OCI-LY7 (cell line): Measurements from ENCODE around the gene TRIP10. TPM values are rescaled to one million over a fixed set of nuclear protein-coding genes. Genes with fewer than 3 reads are reported as not detected.

Experiments used
- BruUV-seq: library from RNA; stranded (reverse); fragments of 400-500 nt; replicated peaks from 2 replicates; lab custom pipeline; 2021; lab: Mats Ljungman, UMichigan
- CTCF ChIA-PET: fragments of 300-600 bp; sonication (Branson Sonifier 250); formaldehyde crosslinking; loops from one replicate; lab custom pipeline; 2022; ENCODE audit warnings: antibody characterized with exemption; ENCODE audit not compliant: unreplicated experiment; lab: Charles Lee
- POLR2A ChIA-PET: fragments of 300-600 bp; sonication (Branson Sonifier 250); formaldehyde crosslinking; loops from one replicate; lab custom pipeline; 2022; ENCODE audit warnings: antibody characterized with exemption; lab: Charles Lee
- DNase-seq: peaks from one replicate; pipeline ENCODE4 v3.0.0-alpha.2; 2015; ENCODE audit warnings: low spot score
- H2AFZ ChIP-seq: fragments of 200-600 bp; sonication (generic), shearing (Covaris generic); 2 replicates; pipeline ENCODE4 v1.6.1; 2014; ENCODE audit warnings: mild to moderate bottlenecking, antibody characterized with exemption, low read length, moderate library complexity
- H3K27ac ChIP-seq: fragments of 200-600 bp; sonication (generic); 2 replicates; pipeline ENCODE4 v1.5.1; 2014; ENCODE audit warnings: mixed run types, low read depth, mild to moderate bottlenecking, moderate library complexity, low read length, inconsistent platforms; ENCODE audit not compliant: poor library complexity, severe bottlenecking
- H3K36me3 ChIP-seq: fragments of 200-600 bp; sonication (generic); 2 replicates; pipeline ENCODE4 v1.6.1; 2014; ENCODE audit warnings: mild to moderate bottlenecking, antibody characterized with exemption, low read length, moderate library complexity, mixed read lengths; ENCODE audit not compliant: insufficient read depth
- H3K4me1 ChIP-seq: fragments of 200-600 bp; sonication (generic); 2 replicates; pipeline ENCODE4 v1.5.1; 2014; ENCODE audit warnings: mild to moderate bottlenecking, low read length; ENCODE audit not compliant: insufficient read depth, poor library complexity, severe bottlenecking
- H3K4me2 ChIP-seq: fragments of 200-600 bp; sonication (generic); 2 replicates; pipeline ENCODE4 v1.6.1; 2014; ENCODE audit warnings: mild to moderate bottlenecking, low read length
- H3K4me3 ChIP-seq: fragments of 200-600 bp; sonication (generic); 2 replicates; pipeline ENCODE4 v1.5.1; 2014; ENCODE audit warnings: mild to moderate bottlenecking, low read depth, low read length; ENCODE audit not compliant: poor library complexity, severe bottlenecking
- H3K79me2 ChIP-seq: fragments of 200-600 bp; sonication (generic); 2 replicates; pipeline ENCODE4 v1.6.1; 2016; ENCODE audit warnings: low read depth, mild to moderate bottlenecking, low read length, moderate library complexity, mixed read lengths; ENCODE audit not compliant: insufficient read depth
- H3K9me2 ChIP-seq: fragments of 200-600 bp; sonication (generic); 2 replicates; pipeline ENCODE4 v1.6.1; 2016; ENCODE audit warnings: mild to moderate bottlenecking, low read length, mixed read lengths; ENCODE audit not compliant: insufficient read depth
- H3K9me3 ChIP-seq: fragments of 200-600 bp; sonication (generic); 2 replicates; pipeline ENCODE4 v1.6.1; 2014; ENCODE audit warnings: mild to moderate bottlenecking, mixed run types, low read length, mixed read lengths
- H4K20me1 ChIP-seq: fragments of 200-600 bp; sonication (generic); 2 replicates; pipeline ENCODE4 v1.6.1; 2014; ENCODE audit warnings: mild to moderate bottlenecking, antibody characterized with exemption, low read length, moderate library complexity, mixed read lengths; ENCODE audit not compliant: insufficient read depth
- EZH2phosphoT487 ChIP-seq: fragments of 200-600 bp; sonication (generic); IDR thresholded peaks from 2 replicates; pipeline ENCODE4 v1.6.1; 2018; ENCODE audit warnings: low read depth, borderline replicate concordance, mild to moderate bottlenecking, mixed run types, antibody characterized with exemption, low read length, moderate library complexity, mixed read lengths
- intact Hi-C: fragments of 100-400 bp; cut with micrococcal nuclease; formaldehyde crosslinking; loops from one replicate; pipeline ENCODE4 v1.10.0; 2022; ENCODE audit not compliant: unreplicated experiment
- total RNA-seq, 2 experiments: library from RNA; depleted of rRNA in 1 of 2; stranded (reverse); fragments of >200 nt in 1 of 2; shearing (Covaris generic) in 1 of 2; gene quantifications; 2 replicates each; pipeline ENCODE4 v1.2.3, GENCODE V29; 2014 to 2022
- TF ChIP-seq, protein P1 (sequence below): fragments of 200-600 bp; sonication (generic); conservative IDR thresholded peaks from 2 replicates; pipeline ENCODE4 v1.5.1; 2014; ENCODE audit warnings: mild to moderate bottlenecking, antibody characterized with exemption, low read length, moderate library complexity, mixed read lengths

Gene TRIP10
- total RNA-seq, 2 experiments from 2014 or later = 16.1 to 19.9 TPM

DNA sequence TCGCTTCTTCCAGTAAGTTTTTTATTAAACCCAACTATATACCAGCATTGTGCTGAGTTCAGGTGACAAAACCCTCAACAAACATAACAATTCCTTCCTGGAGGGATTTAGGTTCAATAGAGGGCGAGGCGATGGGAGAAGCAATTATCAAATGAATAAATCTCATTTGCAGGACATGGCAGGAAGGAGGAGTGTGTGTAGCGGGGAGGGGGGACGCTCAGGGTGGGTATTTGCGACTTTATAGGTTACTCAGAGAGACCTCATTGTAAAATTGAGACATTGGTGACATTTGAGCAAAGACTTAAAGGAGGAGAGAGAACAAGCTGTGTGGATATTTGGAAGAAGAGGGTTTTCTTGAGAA is 22.9 kb upstream of the TRIP10 start:
- no peak overlapping the region for H3K4me2 ChIP-seq
- intact Hi-C loops = no loop called here
- no peak for TF ChIP-seq EZH2phosphoT487
- TF ChIP-seq, protein P1, sequence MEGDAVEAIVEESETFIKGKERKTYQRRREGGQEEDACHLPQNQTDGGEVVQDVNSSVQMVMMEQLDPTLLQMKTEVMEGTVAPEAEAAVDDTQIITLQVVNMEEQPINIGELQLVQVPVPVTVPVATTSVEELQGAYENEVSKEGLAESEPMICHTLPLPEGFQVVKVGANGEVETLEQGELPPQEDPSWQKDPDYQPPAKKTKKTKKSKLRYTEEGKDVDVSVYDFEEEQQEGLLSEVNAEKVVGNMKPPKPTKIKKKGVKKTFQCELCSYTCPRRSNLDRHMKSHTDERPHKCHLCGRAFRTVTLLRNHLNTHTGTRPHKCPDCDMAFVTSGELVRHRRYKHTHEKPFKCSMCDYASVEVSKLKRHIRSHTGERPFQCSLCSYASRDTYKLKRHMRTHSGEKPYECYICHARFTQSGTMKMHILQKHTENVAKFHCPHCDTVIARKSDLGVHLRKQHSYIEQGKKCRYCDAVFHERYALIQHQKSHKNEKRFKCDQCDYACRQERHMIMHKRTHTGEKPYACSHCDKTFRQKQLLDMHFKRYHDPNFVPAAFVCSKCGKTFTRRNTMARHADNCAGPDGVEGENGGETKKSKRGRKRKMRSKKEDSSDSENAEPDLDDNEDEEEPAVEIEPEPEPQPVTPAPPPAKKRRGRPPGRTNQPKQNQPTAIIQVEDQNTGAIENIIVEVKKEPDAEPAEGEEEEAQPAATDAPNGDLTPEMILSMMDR = no peak
- peaks cover 25% of the 10 kb centered on the region for H3K4me1 ChIP-seq
- no peaks in the 10 kb centered on the region for H4K20me1 ChIP-seq
- CTCF ChIA-PET = interaction anchor here (0.7 kb wide), 1 partner anchor 30 kb away, joined by 4 read pairs; no protein-coding TSS in a partner anchor
- no peaks in the 10 kb centered on the region for H3K79me2 ChIP-seq
- no peaks in the 10 kb centered on the region for H3K36me3 ChIP-seq
- no peak overlapping the region for H3K27ac ChIP-seq
- POLR2A ChIA-PET = interaction anchor here (0.6 kb wide), 1 partner anchor 517 kb away, joined by 3 read pairs; no protein-coding TSS in a partner anchor
- no peaks in the 10 kb centered on the region for H3K9me3 ChIP-seq
- H3K4me3 ChIP-seq = no peak overlapping the region
- DNase-seq = no peak
- H2AFZ ChIP-seq = no peak overlapping the region
- no peaks in the 10 kb centered on the region for H3K9me2 ChIP-seq
- no TSS peak for BruUV-seq

- intact Hi-C loops = no loop called here
- no peak for DNase-seq
- no peaks in the 10 kb centered on the region for H3K36me3 ChIP-seq
- H3K9me2 ChIP-seq = no peaks in the 10 kb centered on the region
- ChIA-PET POLR2A (interaction anchor here (0.6 kb wide), 1 partner anchor 517 kb away, joined by 3 read pairs; no protein-coding TSS in a partner anchor), CTCF (interaction anchor here (0.7 kb wide), 1 partner anchor 31 kb away, joined by 4 read pairs; no protein-coding TSS in a partner anchor)
- H3K4me3 ChIP-seq = no peak overlapping the region
- no peaks in the 10 kb centered on the region for H3K9me3 ChIP-seq
- no peaks in the 10 kb centered on the region for H3K79me2 ChIP-seq
- no peaks in the 10 kb centered on the region for H4K20me1 ChIP-seq
- no peak overlapping the region for H2AFZ ChIP-seq
- no peak overlapping the region for H3K4me2 ChIP-seq
- no peak overlapping the region for H3K27ac ChIP-seq
- no TSS peak for BruUV-seq
- peaks cover 30% of the 10 kb centered on the region for H3K4me1 ChIP-seq
- TF ChIP-seq, protein P1 = peak; percentile 73
- no peak for TF ChIP-seq EZH2phosphoT487
Measured at GRCh38 chr19:6717036-6717435, 22.4 kb upstream of the TRIP10 start.

- DNase-seq = no peak
- ChIA-PET POLR2A (no interaction called here), CTCF (no interaction called here)
- H4K20me1 ChIP-seq = no peaks in the 10 kb centered on the region
- H3K36me3 ChIP-seq = no peaks in the 10 kb centered on the region
- H3K9me3 ChIP-seq = no peaks in the 10 kb centered on the region
- H3K27ac ChIP-seq = no peak overlapping the region
- no peaks in the 10 kb centered on the region for H3K79me2 ChIP-seq
- H3K9me2 ChIP-seq = no peaks in the 10 kb centered on the region
- no peak for TF ChIP-seq EZH2phosphoT487
- TF ChIP-seq, protein P1 = peak; percentile 33; the same call in 1 of the 2 replicates
- intact Hi-C loops = no loop called here
- H2AFZ ChIP-seq = no peak overlapping the region
- no peak overlapping the region for H3K4me2 ChIP-seq
- no TSS peak for BruUV-seq
- H3K4me3 ChIP-seq = no peak overlapping the region
- peaks cover 35% of the 10 kb centered on the region for H3K4me1 ChIP-seq
Measured at GRCh38 chr19:6717441-6717971, 22.0 kb upstream of the TRIP10 start.
